Uterus (tissue), 2 donors: Measurements from ENCODE around the gene B3GNT7.
"Not testable (repeated sequence)": the region's sequence is repeated elsewhere in the genome, so short reads cannot be mapped to it uniquely, and the experiment has no call there.

Source experiments
- CTCF ChIP-seq, 4 experiments: fragments of 200-600 bp in 2 of 4; fragments of 450-650 bp in 2 of 4; sonication (generic) in 2 of 4; IDR thresholded peaks; one replicate each; pipeline ENCODE4 v1.5.1; 2016 to 2019; ENCODE audit warnings: antibody characterized with exemption in 4 of 4, mild to moderate bottlenecking in 2 of 4, moderate library complexity in 1 of 4
- POLR2A ChIP-seq, 2 donors: fragments of 450-650 bp; IDR thresholded peaks; one replicate each; pipeline ENCODE4 v1.6.1; 2016; ENCODE audit warnings: antibody characterized with exemption in 2 of 2, mild to moderate bottlenecking in 1 of 2, moderate library complexity in 1 of 2

DNA sequence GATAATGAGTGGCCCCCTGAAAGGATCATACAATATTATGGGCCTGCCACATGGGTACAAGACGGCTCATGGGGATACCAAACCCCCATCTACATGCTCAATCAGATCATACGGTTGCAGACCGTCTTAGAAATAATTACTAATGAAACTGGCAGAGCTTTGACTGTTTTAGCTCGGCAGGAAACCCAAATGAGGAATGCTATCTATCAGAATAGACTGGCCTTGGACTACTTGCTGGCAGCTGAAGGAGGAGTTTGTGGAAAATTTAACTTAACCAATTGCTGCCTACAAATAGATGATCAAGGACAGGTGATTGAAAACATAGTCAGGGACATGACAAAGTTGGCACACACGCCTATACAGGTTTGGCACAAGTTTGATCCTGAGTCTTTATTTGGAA, 12.2 kb downstream of the B3GNT7 start:
- not testable (repeated sequence) for TF ChIP-seq CTCF, POLR2A (IDR thresholded peaks at IDR 0.05)
